ENCODE data around the gene OLIG2.

Gene OLIG2

DNA sequence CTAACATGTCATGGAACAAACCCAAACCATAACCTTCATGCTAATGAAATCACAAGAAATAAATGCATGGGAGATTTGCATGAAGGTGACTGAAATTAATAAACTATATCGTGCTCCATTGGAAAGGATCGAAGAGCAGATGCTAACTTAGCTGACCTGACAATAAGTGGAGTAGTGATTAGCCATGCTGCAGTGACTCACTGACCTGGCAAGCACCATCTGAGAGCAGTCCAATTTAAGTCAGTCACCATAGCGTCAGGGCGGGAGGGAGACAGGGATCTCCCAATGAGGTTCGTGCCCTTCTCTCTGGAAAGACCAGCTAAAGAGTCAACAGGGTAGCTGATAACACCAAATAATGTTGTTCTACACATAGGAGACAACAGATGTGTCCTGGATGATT is 21.5 kb downstream of the OLIG2 start:
- H3K36me3 ChIP-seq (ENCODE audit: control insufficient read depth, insufficient read depth, low read length) = no peaks in the 10 kb centered on the region
- H3K9me3 ChIP-seq (ENCODE audit: control insufficient read depth, low read length) = no peaks in the 10 kb centered on the region
- H3K4me1 ChIP-seq (ENCODE audit: control insufficient read depth, insufficient read depth, low read length, poor library complexity, severe bottlenecking) = no peaks in the 10 kb centered on the region
- no peak overlapping the region for H3K27ac ChIP-seq (ENCODE audit: low read depth, low read length, severe bottlenecking)
- 88 to 89% methylated on average over 3 to 5 of the region's 5 CpGs for WGBS, 2 experiments (ENCODE audit: insufficient coverage in 2 of 2)
- no peak overlapping the region for H3K4me3 ChIP-seq (ENCODE audit: extremely low read depth, insufficient read depth, low read length, poor library complexity, severe bottlenecking)

DNA sequence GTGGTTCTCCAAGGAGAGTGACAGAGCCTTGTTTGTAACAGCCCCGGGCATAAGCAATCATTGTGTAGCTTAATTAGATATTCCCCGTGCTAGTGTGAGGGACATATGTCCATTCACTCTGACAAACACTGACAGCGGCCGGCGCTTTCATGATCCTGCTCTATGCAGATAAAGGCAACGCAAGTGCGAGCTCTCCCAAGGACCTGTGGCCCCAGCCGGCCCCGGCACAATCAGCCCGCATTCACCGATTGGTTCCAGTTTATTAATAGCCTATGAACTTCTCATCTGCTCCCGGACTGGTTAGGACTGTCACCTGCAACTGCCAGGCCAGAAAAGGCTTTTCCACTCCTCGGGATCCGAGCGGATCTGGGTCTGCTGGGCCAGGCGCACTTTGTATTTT is 26.2 kb downstream of the OLIG2 start:
- Histone ChIP-seq H3K27ac (ENCODE audit: low read depth, low read length, severe bottlenecking) (no peak overlapping the region), H3K4me1 (ENCODE audit: control insufficient read depth, insufficient read depth, low read length, poor library complexity, severe bottlenecking) (no peaks in the 10 kb centered on the region), H3K4me3 (ENCODE audit: extremely low read depth, insufficient read depth, low read length, poor library complexity, severe bottlenecking) (no peak overlapping the region), H3K9me3 (ENCODE audit: control insufficient read depth, low read length) (no peaks in the 10 kb centered on the region), H3K36me3 (ENCODE audit: control insufficient read depth, insufficient read depth, low read length) (no peaks in the 10 kb centered on the region)
- 80 to 93% methylated on average over 12 to 16 of the region's 16 CpGs for WGBS, 2 experiments (ENCODE audit: insufficient coverage in 2 of 2)

DNA sequence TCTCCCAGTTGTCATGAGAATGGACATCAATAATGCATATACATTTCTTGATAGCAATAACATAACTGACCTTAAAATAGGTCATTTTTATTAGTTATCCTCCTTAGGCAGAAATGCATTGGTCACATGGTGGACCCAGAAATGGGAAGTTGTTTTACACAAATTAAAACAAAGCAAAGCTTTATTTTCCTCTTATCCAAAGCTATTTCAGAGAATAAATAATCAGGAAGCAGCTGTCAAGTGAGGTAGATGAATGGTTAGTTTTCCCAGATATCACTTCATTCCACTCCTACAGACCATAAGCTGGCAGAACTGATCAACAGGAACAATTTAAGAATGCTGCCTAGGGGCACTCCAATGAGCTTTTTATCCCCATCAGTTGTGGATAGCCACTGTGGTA is 28.2 kb downstream of the OLIG2 start:
- H3K4me1 ChIP-seq (ENCODE audit: control insufficient read depth, insufficient read depth, low read length, poor library complexity, severe bottlenecking) = no peaks in the 10 kb centered on the region
- no peaks in the 10 kb centered on the region for H3K36me3 ChIP-seq (ENCODE audit: control insufficient read depth, insufficient read depth, low read length)
- H3K9me3 ChIP-seq (ENCODE audit: control insufficient read depth, low read length) = no peaks in the 10 kb centered on the region
- H3K4me3 ChIP-seq (ENCODE audit: extremely low read depth, insufficient read depth, low read length, poor library complexity, severe bottlenecking) = no peak overlapping the region
- H3K27ac ChIP-seq (ENCODE audit: low read depth, low read length, severe bottlenecking) = no peak overlapping the region

DNA sequence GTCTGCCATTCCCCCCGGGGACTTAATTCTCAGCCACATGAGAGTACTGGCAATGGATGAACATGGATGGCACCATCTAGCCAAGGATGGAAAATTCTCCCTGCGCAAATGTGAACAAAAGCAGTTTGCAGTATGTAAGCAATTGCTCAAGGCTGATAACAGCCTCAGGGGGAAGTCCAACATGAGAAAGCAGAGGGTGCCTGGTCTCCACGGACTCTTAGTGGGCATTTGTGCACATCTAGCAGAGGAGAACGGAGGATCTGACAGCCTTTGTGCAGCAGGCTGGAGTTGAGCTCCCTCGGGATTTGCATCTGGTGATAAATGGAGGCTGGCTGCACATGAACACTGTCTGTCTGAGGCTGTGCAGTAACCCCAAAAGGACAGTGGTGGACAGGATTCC is 30.3 kb downstream of the OLIG2 start:
- Histone ChIP-seq H3K27ac (ENCODE audit: low read depth, low read length, severe bottlenecking) (no peak overlapping the region), H3K4me3 (ENCODE audit: extremely low read depth, insufficient read depth, low read length, poor library complexity, severe bottlenecking) (no peak overlapping the region), H3K4me1 (ENCODE audit: control insufficient read depth, insufficient read depth, low read length, poor library complexity, severe bottlenecking) (no peaks in the 10 kb centered on the region), H3K36me3 (ENCODE audit: control insufficient read depth, insufficient read depth, low read length) (no peaks in the 10 kb centered on the region), H3K9me3 (ENCODE audit: control insufficient read depth, low read length) (no peaks in the 10 kb centered on the region)
- WGBS, 2 experiments (ENCODE audit: insufficient coverage in 2 of 2) = 78 to 100% methylated on average over 5 of the region's 5 CpGs

DNA sequence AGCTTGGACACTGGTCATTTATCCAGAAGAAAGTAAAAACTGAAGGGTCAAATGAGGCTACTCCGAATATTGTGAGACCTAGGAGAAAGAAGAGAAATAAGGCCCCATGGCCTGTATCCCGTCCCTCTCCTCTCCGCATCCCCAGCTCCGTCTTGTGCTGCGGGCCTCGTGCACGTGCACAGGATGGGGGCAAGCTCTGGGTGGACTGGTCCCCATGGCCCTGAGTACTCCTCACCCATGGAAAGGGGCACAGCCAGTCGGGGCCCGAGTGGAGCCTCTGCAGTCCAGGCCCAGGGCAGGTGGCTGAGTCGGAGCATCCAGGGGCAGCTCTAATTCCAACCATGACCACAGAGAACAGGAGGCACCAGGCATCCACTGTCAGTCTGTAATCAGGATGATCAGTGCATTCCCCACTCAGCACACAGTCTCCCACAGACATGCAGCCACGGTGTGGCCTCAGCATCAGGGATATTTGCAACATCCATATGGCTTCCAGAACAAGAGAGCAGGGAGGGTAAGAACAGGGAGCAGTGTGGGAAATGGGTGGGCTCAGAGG is 31.7 kb downstream of the OLIG2 start:
- H3K27ac ChIP-seq (ENCODE audit: low read depth, low read length, severe bottlenecking) = no peak overlapping the region
- no peaks in the 10 kb centered on the region for H3K9me3 ChIP-seq (ENCODE audit: control insufficient read depth, low read length)
- no peak overlapping the region for H3K4me3 ChIP-seq (ENCODE audit: extremely low read depth, insufficient read depth, low read length, poor library complexity, severe bottlenecking)
- 79 to 94% methylated on average over 8 to 11 of the region's 11 CpGs for WGBS, 2 experiments (ENCODE audit: insufficient coverage in 2 of 2)
- H3K36me3 ChIP-seq (ENCODE audit: control insufficient read depth, insufficient read depth, low read length) = no peaks in the 10 kb centered on the region
- H3K4me1 ChIP-seq (ENCODE audit: control insufficient read depth, insufficient read depth, low read length, poor library complexity, severe bottlenecking) = no peaks in the 10 kb centered on the region

DNA sequence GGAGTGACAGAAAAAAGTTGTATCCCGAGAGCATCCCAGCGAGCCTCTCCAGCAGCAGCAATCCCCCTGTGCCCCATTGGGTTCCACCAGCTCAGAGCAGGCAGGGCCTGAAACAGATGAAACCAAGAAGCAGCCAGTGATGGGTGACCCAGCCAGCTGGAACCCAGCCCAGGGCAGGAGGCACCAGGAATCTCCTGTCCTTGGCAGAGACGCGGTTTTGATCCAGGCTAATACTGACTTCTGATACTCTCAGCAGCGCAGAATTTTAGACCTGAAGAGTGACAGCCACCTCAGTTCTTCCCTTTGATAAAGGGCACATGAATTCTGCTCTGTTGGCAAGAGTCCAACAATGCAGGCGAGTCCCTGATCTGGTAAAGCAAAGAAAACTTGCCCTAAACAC is 32.8 kb downstream of the OLIG2 start:
- no peaks in the 10 kb centered on the region for H3K4me1 ChIP-seq (ENCODE audit: control insufficient read depth, insufficient read depth, low read length, poor library complexity, severe bottlenecking)
- no peak overlapping the region for H3K4me3 ChIP-seq (ENCODE audit: extremely low read depth, insufficient read depth, low read length, poor library complexity, severe bottlenecking)
- H3K9me3 ChIP-seq (ENCODE audit: control insufficient read depth, low read length) = no peaks in the 10 kb centered on the region
- H3K27ac ChIP-seq (ENCODE audit: low read depth, low read length, severe bottlenecking) = no peak overlapping the region
- 81 to 84% methylated on average over 5 to 6 of the region's 6 CpGs for WGBS, 2 experiments (ENCODE audit: insufficient coverage in 2 of 2)
- no peaks in the 10 kb centered on the region for H3K36me3 ChIP-seq (ENCODE audit: control insufficient read depth, insufficient read depth, low read length)

DNA sequence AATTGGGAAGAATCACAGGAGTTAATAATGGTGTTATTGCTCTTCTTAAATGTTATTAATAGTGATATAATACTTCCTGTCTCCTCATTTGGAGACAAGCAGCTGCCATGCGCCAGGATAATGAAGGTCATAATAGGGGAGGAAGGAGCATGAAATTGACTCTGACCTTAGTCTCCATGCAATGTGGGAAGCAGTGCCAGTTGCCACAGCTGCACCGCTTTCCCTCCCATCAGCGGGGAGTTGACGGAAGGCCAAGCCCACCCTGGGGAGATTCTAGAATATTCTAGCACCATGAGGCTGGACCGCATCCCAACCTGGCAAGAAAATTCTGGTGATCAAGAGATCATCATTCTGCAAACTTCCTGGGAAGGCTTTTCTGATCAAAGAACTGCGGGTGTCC is 33.2 kb downstream of the OLIG2 start:
- Histone ChIP-seq H3K36me3 (ENCODE audit: control insufficient read depth, insufficient read depth, low read length) (no peaks in the 10 kb centered on the region), H3K4me1 (ENCODE audit: control insufficient read depth, insufficient read depth, low read length, poor library complexity, severe bottlenecking) (no peaks in the 10 kb centered on the region), H3K9me3 (ENCODE audit: control insufficient read depth, low read length) (no peaks in the 10 kb centered on the region), H3K27ac (ENCODE audit: low read depth, low read length, severe bottlenecking) (no peak overlapping the region), H3K4me3 (ENCODE audit: extremely low read depth, insufficient read depth, low read length, poor library complexity, severe bottlenecking) (no peak overlapping the region)
- 83 to 99% methylated on average over 5 of the region's 6 CpGs for WGBS, 2 experiments (ENCODE audit: insufficient coverage in 2 of 2)

DNA sequence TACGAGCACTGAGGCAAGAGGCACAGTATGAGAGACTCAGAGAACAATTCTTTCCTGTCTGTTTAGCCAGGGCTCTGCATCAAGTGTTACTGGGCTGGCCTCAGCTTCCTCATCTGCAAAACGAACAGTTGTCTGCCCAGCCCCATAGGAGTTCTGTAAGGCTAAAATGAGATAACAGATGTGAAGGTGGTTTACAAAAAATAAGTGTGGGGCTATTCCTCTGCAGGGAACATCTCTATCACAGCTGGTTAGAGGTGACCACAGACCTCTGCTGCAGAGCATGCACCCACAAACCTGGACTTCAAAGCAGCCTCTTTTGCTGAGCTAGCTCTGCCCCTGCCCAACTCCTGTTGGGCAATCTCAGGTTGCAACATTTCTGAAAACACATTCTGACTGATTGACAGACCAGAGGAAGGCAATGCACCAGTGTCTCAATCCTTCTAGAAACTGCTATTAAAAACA is 33.7 kb downstream of the OLIG2 start:
- Histone ChIP-seq H3K27ac (ENCODE audit: low read depth, low read length, severe bottlenecking) (no peak overlapping the region), H3K4me1 (ENCODE audit: control insufficient read depth, insufficient read depth, low read length, poor library complexity, severe bottlenecking) (no peaks in the 10 kb centered on the region), H3K9me3 (ENCODE audit: control insufficient read depth, low read length) (no peaks in the 10 kb centered on the region), H3K4me3 (ENCODE audit: extremely low read depth, insufficient read depth, low read length, poor library complexity, severe bottlenecking) (no peak overlapping the region), H3K36me3 (ENCODE audit: control insufficient read depth, insufficient read depth, low read length) (no peaks in the 10 kb centered on the region)
- 74 to 85% methylated on average over 2 of the region's 2 CpGs for WGBS, 2 experiments (ENCODE audit: insufficient coverage in 2 of 2)

DNA sequence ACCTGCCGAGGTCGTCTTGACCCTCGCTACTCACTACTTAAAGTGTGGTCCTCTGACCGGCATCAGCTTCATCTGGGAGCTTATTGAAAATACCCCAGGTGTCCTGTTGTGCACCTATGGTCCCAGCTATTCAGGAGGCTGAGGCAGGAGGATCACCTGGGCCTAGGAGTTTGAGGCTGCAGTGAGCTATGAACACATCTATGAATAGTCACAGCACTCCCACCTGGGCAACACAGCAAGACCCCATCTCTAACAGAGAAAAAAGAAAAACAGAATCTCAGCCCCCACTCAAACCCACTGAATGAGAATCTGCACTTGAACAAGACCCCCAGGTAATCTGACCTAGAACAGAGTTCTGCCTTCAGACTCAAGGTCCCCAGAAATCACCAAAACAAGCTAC is 35.5 kb downstream of the OLIG2 start:
- Histone ChIP-seq H3K4me3 (ENCODE audit: extremely low read depth, insufficient read depth, low read length, poor library complexity, severe bottlenecking) (no peak overlapping the region), H3K36me3 (ENCODE audit: control insufficient read depth, insufficient read depth, low read length) (no peaks in the 10 kb centered on the region), H3K4me1 (ENCODE audit: control insufficient read depth, insufficient read depth, low read length, poor library complexity, severe bottlenecking) (no peaks in the 10 kb centered on the region), H3K27ac (ENCODE audit: low read depth, low read length, severe bottlenecking) (no peak overlapping the region), H3K9me3 (ENCODE audit: control insufficient read depth, low read length) (no peaks in the 10 kb centered on the region)
- 97 to 100% methylated on average over 4 of the region's 4 CpGs for WGBS, 2 experiments (ENCODE audit: insufficient coverage in 2 of 2)

DNA sequence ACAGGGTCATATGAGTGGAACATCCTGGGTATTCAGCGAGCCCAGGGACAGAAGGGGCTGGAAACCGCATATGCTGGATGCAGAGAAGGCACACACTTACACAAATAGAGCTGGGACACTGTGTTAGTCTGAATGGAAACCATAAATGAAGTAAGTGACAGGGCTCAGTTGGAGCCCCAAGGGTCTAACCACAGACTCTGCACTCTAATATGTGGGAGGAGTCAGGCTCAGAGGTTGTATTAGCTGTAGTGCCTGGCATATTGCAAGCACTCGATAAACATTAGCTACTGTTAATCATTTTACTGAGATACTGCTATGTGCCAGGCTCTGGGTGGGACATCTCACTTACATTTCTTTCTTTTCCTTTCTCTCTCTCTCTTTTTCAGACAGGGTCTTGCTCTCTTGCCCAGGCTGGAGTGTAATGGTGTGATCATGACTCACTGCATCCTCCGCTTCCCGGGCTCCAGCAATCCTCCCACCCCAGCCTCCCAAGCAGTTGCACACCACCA is 37.7 kb downstream of the OLIG2 start:
- Histone ChIP-seq H3K36me3 (ENCODE audit: control insufficient read depth, insufficient read depth, low read length) (no peaks in the 10 kb centered on the region), H3K27ac (ENCODE audit: low read depth, low read length, severe bottlenecking) (no peak overlapping the region), H3K4me1 (ENCODE audit: control insufficient read depth, insufficient read depth, low read length, poor library complexity, severe bottlenecking) (no peaks in the 10 kb centered on the region), H3K4me3 (ENCODE audit: extremely low read depth, insufficient read depth, low read length, poor library complexity, severe bottlenecking) (no peak overlapping the region), H3K9me3 (ENCODE audit: control insufficient read depth, low read length) (no peaks in the 10 kb centered on the region)
- 97 to 100% methylated on average over 2 to 3 of the region's 5 CpGs for WGBS, 2 experiments (ENCODE audit: insufficient coverage in 2 of 2)

DNA sequence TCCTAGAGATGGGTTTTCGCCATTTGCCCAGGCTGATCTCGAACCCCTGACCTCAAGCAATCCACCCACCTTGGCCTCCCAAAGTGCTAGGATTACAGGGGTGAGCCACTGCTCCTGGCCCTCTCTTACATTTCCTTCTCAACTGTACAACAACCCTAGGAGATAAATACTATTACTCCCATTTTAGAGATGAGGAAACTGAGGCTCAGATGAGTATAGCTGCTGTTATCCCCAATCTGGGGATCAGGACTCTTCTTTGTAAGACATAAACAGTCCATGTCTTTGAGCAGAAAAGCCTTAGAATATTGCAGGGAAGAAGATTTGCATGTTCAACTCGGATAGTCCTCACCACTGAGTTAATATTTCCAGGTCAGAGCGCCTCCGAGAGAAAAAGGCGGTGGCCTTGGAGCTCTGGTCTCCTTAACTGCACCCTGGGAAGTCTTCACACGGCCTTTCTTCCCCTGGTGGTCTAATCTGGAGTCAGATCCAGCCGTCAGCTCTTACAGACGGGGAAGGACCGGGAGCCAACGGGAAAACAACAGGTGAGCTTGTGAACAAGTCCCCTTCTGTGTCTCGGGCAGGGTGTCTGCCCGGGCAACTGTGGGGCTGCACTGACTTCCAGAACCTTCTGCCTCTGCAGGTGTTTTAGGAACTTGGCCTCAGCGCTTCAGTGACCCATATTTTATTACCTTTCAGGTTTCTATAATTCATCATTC is 38.3 kb downstream of the OLIG2 start:
- H3K9me3 ChIP-seq (ENCODE audit: control insufficient read depth, low read length) = peaks cover 2% of the 10 kb centered on the region
- 26 to 34% methylated on average over 12 to 13 of the region's 14 CpGs for WGBS, 2 experiments (ENCODE audit: insufficient coverage in 2 of 2)
- no peak overlapping the region for H3K27ac ChIP-seq (ENCODE audit: low read depth, low read length, severe bottlenecking)
- H3K36me3 ChIP-seq (ENCODE audit: control insufficient read depth, insufficient read depth, low read length) = no peaks in the 10 kb centered on the region
- H3K4me3 ChIP-seq (ENCODE audit: extremely low read depth, insufficient read depth, low read length, poor library complexity, severe bottlenecking) = no peak overlapping the region
- H3K4me1 ChIP-seq (ENCODE audit: control insufficient read depth, insufficient read depth, low read length, poor library complexity, severe bottlenecking) = no peaks in the 10 kb centered on the region

Data from mesodermal cell (in vitro differentiated cells).